Liver (tissue), 9 donors: ENCODE results near the gene ADAMTS15. TPM values are rescaled to one million over a fixed set of nuclear protein-coding genes. Genes with fewer than 3 reads are reported as not detected.

ENCODE experiments used
- DNase-seq: peaks from one replicate; pipeline ENCODE4 v3.0.0-alpha.2; 2017; ENCODE audit warnings: low spot score
- H3K27ac ChIP-seq, 2 donors: one replicate each; pipeline ENCODE4 v1.7.0; 2013; ENCODE audit warnings: inconsistent platforms in 2 of 2, low read length in 2 of 2, control low read depth in 1 of 2, low read depth in 1 of 2, mild to moderate bottlenecking in 1 of 2
- H3K27me3 ChIP-seq, 4 donors: one replicate each; pipeline versions ENCODE4 v1.6.1 to v1.7.0; 2013; ENCODE audit warnings: low read length in 3 of 4, inconsistent platforms in 1 of 4, mild to moderate bottlenecking in 1 of 4, moderate library complexity in 1 of 4; ENCODE audit not compliant: control insufficient read depth in 4 of 4, insufficient read depth in 4 of 4
- H3K36me3 ChIP-seq, 4 donors: one replicate each; pipeline versions ENCODE4 v1.6.1 to v1.7.0; 2013; ENCODE audit warnings: low read length in 3 of 4, mild to moderate bottlenecking in 3 of 4, low read depth in 1 of 4, moderate library complexity in 1 of 4; ENCODE audit not compliant: control insufficient read depth in 4 of 4, insufficient read depth in 3 of 4
- H3K4me1 ChIP-seq, 4 donors: one replicate each; pipeline versions ENCODE4 v1.6.1 to v1.7.0; 2013; ENCODE audit warnings: low read length in 3 of 4, mild to moderate bottlenecking in 3 of 4, moderate library complexity in 1 of 4; ENCODE audit not compliant: control insufficient read depth in 4 of 4, insufficient read depth in 4 of 4
- H3K4me3 ChIP-seq, 3 donors: one replicate each; pipeline versions ENCODE4 v1.6.1 to v1.7.0; 2013; ENCODE audit warnings: low read length in 3 of 3, control low read depth in 1 of 3, low read depth in 1 of 3, mild to moderate bottlenecking in 1 of 3
- H3K9ac ChIP-seq, 2 donors: one replicate each; pipeline ENCODE4 v1.7.0; 2013; ENCODE audit warnings: low read length in 2 of 2, mild to moderate bottlenecking in 2 of 2, moderate library complexity in 2 of 2, control low read depth in 1 of 2, low read depth in 1 of 2
- H3K9me3 ChIP-seq, 4 donors: one replicate each; pipeline versions ENCODE4 v1.6.1 to v1.7.0; 2013; ENCODE audit warnings: low read length in 3 of 4; ENCODE audit not compliant: control insufficient read depth in 4 of 4
- ATF3 ChIP-seq: IDR thresholded peaks from 2 replicates; pipeline ENCODE4 v1.6.1; 2016; ENCODE audit warnings: antibody characterized with exemption
- CTCF ChIP-seq: fragments of 150-350 bp; IDR thresholded peaks from 2 replicates; pipeline ENCODE4 v1.5.1; 2017; ENCODE audit warnings: improper control_type of control experiment, low read depth, low read length; ENCODE audit not compliant: missing input control
- EGR1 ChIP-seq, 2 donors: IDR thresholded peaks; 2 replicates each; pipeline ENCODE4 v1.6.1; 2016 to 2018; ENCODE audit warnings: antibody characterized with exemption in 2 of 2, low read depth in 2 of 2
- FOXA1 ChIP-seq: IDR thresholded peaks from 2 replicates; pipeline ENCODE4 v1.6.1; 2016; ENCODE audit warnings: antibody characterized with exemption
- FOXA2 ChIP-seq: IDR thresholded peaks from 2 replicates; pipeline ENCODE4 v1.6.1; 2016; ENCODE audit warnings: antibody characterized with exemption
- GABPA ChIP-seq, 2 donors: IDR thresholded peaks in 1 of 2; conservative IDR thresholded peaks in 1 of 2; 2 replicates each; pipeline ENCODE4 v1.6.1; 2016; ENCODE audit warnings: antibody characterized with exemption in 2 of 2, mild to moderate bottlenecking in 1 of 2, moderate library complexity in 1 of 2
- HNF4A ChIP-seq, 2 donors: conservative IDR thresholded peaks; 2 replicates each; pipeline ENCODE4 v1.6.1; 2016; ENCODE audit warnings: antibody characterized with exemption in 2 of 2, mild to moderate bottlenecking in 2 of 2
- HNF4G ChIP-seq: IDR thresholded peaks from 2 replicates; pipeline ENCODE4 v1.6.1; 2016; ENCODE audit warnings: antibody characterized with exemption
- JUND ChIP-seq, 2 donors: IDR thresholded peaks; 2 replicates each; pipeline ENCODE4 v1.6.1; 2016; ENCODE audit warnings: antibody characterized with exemption in 2 of 2
- MAX ChIP-seq: IDR thresholded peaks from 2 replicates; pipeline ENCODE4 v1.6.1; 2016; ENCODE audit warnings: antibody characterized with exemption
- NR2F2 ChIP-seq: IDR thresholded peaks from 2 replicates; pipeline ENCODE4 v1.6.1; 2016; ENCODE audit warnings: antibody characterized with exemption
- RAD21 ChIP-seq, 2 donors: IDR thresholded peaks; 2 replicates each; pipeline ENCODE4 v1.6.1; 2016; ENCODE audit warnings: antibody characterized with exemption in 2 of 2, mild to moderate bottlenecking in 2 of 2
- REST ChIP-seq: IDR thresholded peaks from 2 replicates; pipeline ENCODE4 v1.6.1; 2016; ENCODE audit warnings: antibody characterized with exemption, mild to moderate bottlenecking
- RXRA ChIP-seq, 2 donors: IDR thresholded peaks; 2 replicates each; pipeline ENCODE4 v1.6.1; 2017 to 2018; ENCODE audit warnings: antibody characterized with exemption in 2 of 2, mild to moderate bottlenecking in 1 of 2
- SP1 ChIP-seq: IDR thresholded peaks from 2 replicates; pipeline ENCODE4 v1.6.1; 2018; ENCODE audit warnings: antibody characterized with exemption, mild to moderate bottlenecking
- TAF1 ChIP-seq: conservative IDR thresholded peaks from 2 replicates; pipeline ENCODE4 v1.6.1; 2016; ENCODE audit warnings: antibody characterized with exemption, mild to moderate bottlenecking
- YY1 ChIP-seq: IDR thresholded peaks from 2 replicates; pipeline ENCODE4 v1.6.1; 2016; ENCODE audit warnings: antibody characterized with exemption, mild to moderate bottlenecking
- ZBTB33 ChIP-seq: IDR thresholded peaks from 2 replicates; pipeline ENCODE4 v1.6.1; 2016; ENCODE audit warnings: antibody characterized with exemption
- WGBS: extraction: QIAGEN DNeasy Blood & Tissue Kit; methylation state at CpG from one replicate; pipeline ENCODE4 v1.1.7; 2013; 5-methylcytosine and 5-hydroxymethylcytosine counted together
- polyA plus RNA-seq, 2 donors: library from polyadenylated mRNA; stranded (reverse) in 1 of 2; unstranded in 1 of 2; fragments of 200-250 nt in 1 of 2; fragments of >200 nt in 1 of 2; fragmentation: Nextera tagmentation in 1 of 2; extraction: Ambion mirVana in 1 of 2; gene quantifications; one replicate each; pipeline versions ENCODE4 v1.2.1 to v1.2.3, GENCODE V29; 2013 to 2015
- total RNA-seq, 2 donors: library from RNA; depleted of rRNA; stranded (reverse); fragments of >200 nt; gene quantifications; one replicate each; pipeline ENCODE4 v1.2.3, GENCODE V29; 2014
- donor health status: healthy.
- donor health status: healthy.
- donor health status: healthy.
- donor health status: healthy.
- donor health status: healthy.

ADAMTS15 gene
- total and polyA plus RNA-seq, 4 donors, result 0.06 to 1.3 (median 0.77) TPM

GRCh38 chr11:130416906-130417305, 31.5 kb upstream of the ADAMTS15 start:
- Histone ChIP-seq H3K9me3 (no peaks in the 10 kb centered on the region), H3K4me3 (no peak overlapping the region), H3K4me1 (peaks cover 0 to 5% (median 0%) of the 10 kb centered on the region in 4 donors), H3K9ac (no peak overlapping the region), H3K27ac (no peak overlapping the region), H3K36me3 (no peaks in the 10 kb centered on the region), H3K27me3 (no peaks in the 10 kb centered on the region)
- DNase-seq, result no peak
- 93% methylated on average over 11 of the region's 11 CpGs for WGBS
- TF ChIP-seq YY1, result no peak
- TF ChIP-seq HNF4A (conservative IDR thresholded peaks at IDR 0.05), result no peak
- TF ChIP-seq SP1, result no peak
- TF ChIP-seq CTCF, result no peak
- TF ChIP-seq EGR1 (IDR thresholded peaks at IDR 0.05; ENCODE audit: low read depth in 2 of 2), result no peak

- DNase-seq, result no peak
- H3K27ac ChIP-seq, result no peak overlapping the region
- no peaks in the 10 kb centered on the region for H3K9me3 ChIP-seq
Observed at GRCh38 chr11:130418210-130418609, 30.2 kb upstream of the ADAMTS15 start.

More at GRCh38 chr11:130418210-130418609, 30.2 kb upstream of the ADAMTS15 start:
- Histone ChIP-seq H3K36me3 (no peaks in the 10 kb centered on the region), H3K27me3 (no peaks in the 10 kb centered on the region), H3K9ac (no peak overlapping the region), H3K4me3 (no peak overlapping the region), H3K4me1 (peaks cover 0 to 5% (median 0%) of the 10 kb centered on the region in 4 donors)
- WGBS, result 95% methylated on average over 5 of the region's 5 CpGs
- no peak for TF ChIP-seq HNF4G
- TF ChIP-seq CTCF, result no peak
- no peak for TF ChIP-seq REST
- no peak for TF ChIP-seq ZBTB33
- no peak for TF ChIP-seq MAX
- TF ChIP-seq FOXA2, result no peak
- no peak for TF ChIP-seq TAF1
- TF ChIP-seq NR2F2, result no peak
- TF ChIP-seq ATF3, result no peak
- no peak for TF ChIP-seq YY1
- no peak for TF ChIP-seq SP1
- TF ChIP-seq RAD21 (IDR thresholded peaks at IDR 0.05), result no peak
- no peak for TF ChIP-seq FOXA1
- TF ChIP-seq HNF4A (conservative IDR thresholded peaks at IDR 0.05), result no peak
- TF ChIP-seq JUND (IDR thresholded peaks at IDR 0.05), result no peak
- TF ChIP-seq GABPA (IDR thresholded peaks at IDR 0.05 in 1 of 2, conservative IDR thresholded peaks at IDR 0.05 in 1 of 2), result no peak
- no peak for TF ChIP-seq EGR1 (IDR thresholded peaks at IDR 0.05; ENCODE audit: low read depth in 2 of 2)
- no peak for TF ChIP-seq RXRA (IDR thresholded peaks at IDR 0.05)
